Small intestine (tissue), 7 donors: Measurements from ENCODE around the gene ADCY3. TPM values are rescaled to one million over a fixed set of nuclear protein-coding genes. Genes with fewer than 3 reads are reported as not detected.

Experiments used
- DNase-seq, 2 donors: peaks; one replicate each; pipeline versions ENCODE4 v3.0.0 to v3.0.0-alpha.2; 2013
- FAIRE-seq: peaks from 2 replicates; lab custom pipeline; 2012; peaks lifted over from hg19 to GRCh38; lab: Jason Lieb, UNC
- H3K27ac ChIP-seq, 3 donors: one replicate each; pipeline ENCODE4 v1.5.1; 2013; ENCODE audit warnings: low read length in 2 of 3, mild to moderate bottlenecking in 2 of 3, control low read depth in 1 of 3, inconsistent platforms in 1 of 3, low read depth in 1 of 3, moderate library complexity in 1 of 3
- H3K27me3 ChIP-seq, 3 donors: one replicate each; pipeline ENCODE4 v1.6.1; 2013; ENCODE audit warnings: low read length in 3 of 3, inconsistent platforms in 1 of 3; ENCODE audit not compliant: control insufficient read depth in 3 of 3, insufficient read depth in 3 of 3
- H3K36me3 ChIP-seq, 3 donors: one replicate each; pipeline ENCODE4 v1.6.1; 2013; ENCODE audit warnings: low read length in 3 of 3, inconsistent platforms in 1 of 3, low read depth in 1 of 3, mild to moderate bottlenecking in 1 of 3, moderate library complexity in 1 of 3; ENCODE audit not compliant: control insufficient read depth in 3 of 3, insufficient read depth in 2 of 3
- H3K4me1 ChIP-seq, 3 donors: one replicate each; pipeline ENCODE4 v1.6.1; 2013; ENCODE audit warnings: low read length in 2 of 3, inconsistent platforms in 1 of 3, low read depth in 1 of 3, mild to moderate bottlenecking in 1 of 3, moderate library complexity in 1 of 3; ENCODE audit not compliant: control insufficient read depth in 3 of 3, insufficient read depth in 2 of 3
- H3K4me3 ChIP-seq, 3 donors: one replicate each; pipeline ENCODE4 v1.5.1; 2013; ENCODE audit warnings: low read length in 3 of 3, control low read depth in 1 of 3, inconsistent platforms in 1 of 3, low read depth in 1 of 3, mild to moderate bottlenecking in 1 of 3, moderate library complexity in 1 of 3
- H3K9me3 ChIP-seq, 2 donors: one replicate each; pipeline ENCODE4 v1.6.1; 2013; ENCODE audit warnings: low read depth in 1 of 2, low read length in 1 of 2; ENCODE audit not compliant: control insufficient read depth in 2 of 2, insufficient read depth in 1 of 2
- WGBS, 3 donors: extraction: QIAGEN DNeasy Blood & Tissue Kit; methylation state at CpG; one replicate each; pipeline ENCODE4 v1.1.7; 2013; 5-methylcytosine and 5-hydroxymethylcytosine counted together
- polyA plus RNA-seq, 4 donors: library from polyadenylated mRNA; stranded (reverse) in 3 of 4; unstranded in 1 of 4; fragments of 200-250 nt in 3 of 4; fragments of 120-200 nt in 1 of 4; gene quantifications; one replicate each; pipeline versions ENCODE4 v1.2.1 to v1.2.3, GENCODE V29; 2013
- donor health status: healthy with polysubstance abuse.
- donor health status: control.
- donor health status: control.
- donor health status: Bipolar disorder and iron deficiency.
- donor health status: healthy.

Gene ADCY3
- polyA plus RNA-seq, 4 donors: 3.6 to 36.3 (median 9.8) TPM

DNA sequence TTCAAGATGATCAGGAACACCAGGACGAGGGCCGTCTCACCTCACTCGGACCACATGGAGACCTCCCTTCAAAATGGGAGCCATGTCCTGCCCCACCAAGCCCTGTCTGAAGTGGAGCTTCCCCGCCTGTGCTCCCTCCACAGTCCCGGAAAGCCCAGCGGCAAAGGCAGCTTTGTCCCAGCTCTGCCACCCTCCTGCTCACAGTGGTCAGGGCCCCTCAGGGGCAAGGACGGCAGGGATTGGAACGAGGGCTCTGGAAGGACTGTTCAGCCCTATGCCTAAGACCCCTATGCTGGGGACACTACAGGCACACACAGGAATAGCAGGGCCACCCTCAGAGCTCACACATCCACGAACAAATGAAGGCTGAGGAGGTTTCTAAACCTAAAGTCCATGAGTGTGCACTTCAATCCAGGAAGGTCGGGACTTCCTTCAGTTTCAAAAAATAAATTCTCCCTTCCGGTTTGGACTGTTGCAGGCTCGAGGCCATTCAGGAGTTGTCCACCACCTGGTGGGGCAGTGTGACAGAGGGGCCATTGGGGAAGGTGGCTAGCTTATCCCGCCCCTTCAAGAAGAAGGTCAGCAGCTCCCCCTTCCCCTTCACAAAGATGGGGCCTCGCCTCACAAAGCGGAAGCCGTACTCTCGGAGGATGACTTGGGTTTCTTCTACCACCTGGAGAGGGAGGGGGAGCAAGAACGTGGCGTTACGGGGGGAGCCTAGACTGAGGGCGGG, 100.4 kb downstream of the ADCY3 start:
- FAIRE-seq: no peak
- H3K36me3 ChIP-seq: peaks cover 4 to 63% (median 11%) of the 10 kb centered on the region in 3 donors
- no peaks in the 10 kb centered on the region for H3K27me3 ChIP-seq
- H3K4me3 ChIP-seq: no peak overlapping the region
- H3K4me1 ChIP-seq: no peaks in the 10 kb centered on the region
- 84 to 93% (median 86%) methylated on average over 21 of the region's 21 CpGs for WGBS, 3 donors
- no peak for DNase-seq
- no peak overlapping the region for H3K27ac ChIP-seq
- H3K9me3 ChIP-seq: no peaks in the 10 kb centered on the region

DNA sequence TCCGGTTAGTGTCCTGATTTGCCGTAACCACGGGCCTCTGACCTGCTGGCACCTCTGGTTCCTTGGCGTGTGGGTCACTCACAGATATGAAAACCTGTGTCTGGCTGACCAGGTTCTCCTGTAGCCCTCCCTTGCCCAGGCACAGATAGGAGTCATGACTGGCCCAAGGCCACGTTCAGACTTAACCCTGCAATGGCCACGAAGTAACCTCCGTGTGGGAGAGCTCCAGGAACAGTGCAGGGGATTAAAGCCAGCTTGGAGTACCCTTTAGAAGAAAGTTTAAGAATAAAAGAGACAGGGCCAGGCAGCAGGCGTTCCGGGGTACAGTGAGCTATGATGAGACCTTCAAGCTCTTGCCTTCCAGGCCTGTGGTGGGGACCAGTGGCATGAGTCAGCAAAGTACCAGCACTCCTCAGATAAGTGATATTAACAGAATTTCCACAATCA, 101.3 kb downstream of the ADCY3 start:
- 76 to 82% (median 76%) methylated on average over 9 of the region's 9 CpGs for WGBS, 3 donors
- Histone ChIP-seq H3K36me3 (peaks cover 4 to 55% (median 11%) of the 10 kb centered on the region in 3 donors), H3K27me3 (no peaks in the 10 kb centered on the region), H3K4me3 (no peak overlapping the region), H3K9me3 (no peaks in the 10 kb centered on the region), H3K27ac (peak overlapping the region in 1 of 3 donors; percentile 0), H3K4me1 (no peaks in the 10 kb centered on the region)
- no peak for FAIRE-seq
- DNase-seq: no peak

DNA sequence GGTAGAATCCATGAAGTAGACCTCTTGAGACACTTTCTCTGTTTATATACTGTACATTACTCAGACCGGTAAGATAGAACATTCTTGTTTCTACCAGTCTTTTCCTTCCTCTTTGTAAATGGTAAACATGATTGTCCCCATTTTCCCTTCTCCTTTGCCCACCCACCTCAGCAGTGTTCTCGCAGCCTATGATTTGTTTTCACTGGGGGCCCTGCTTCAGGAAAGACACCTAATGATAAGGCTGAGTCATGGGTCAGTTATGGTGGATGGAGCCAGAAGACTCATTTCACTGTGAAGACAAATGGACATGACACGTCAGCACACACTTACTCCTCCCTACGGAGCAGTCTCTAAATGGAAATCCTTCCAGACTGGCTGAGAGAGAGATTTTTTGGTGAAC, 103.2 kb downstream of the ADCY3 start:
- WGBS, 3 donors: 87 to 96% (median 94%) methylated on average over 4 of the region's 4 CpGs
- Histone ChIP-seq H3K36me3 (peaks cover 4 to 41% (median 11%) of the 10 kb centered on the region in 3 donors), H3K4me1 (no peaks in the 10 kb centered on the region), H3K9me3 (no peaks in the 10 kb centered on the region), H3K4me3 (no peak overlapping the region), H3K27ac (no peak overlapping the region), H3K27me3 (no peaks in the 10 kb centered on the region)
- DNase-seq: no peak
- no peak for FAIRE-seq

DNA sequence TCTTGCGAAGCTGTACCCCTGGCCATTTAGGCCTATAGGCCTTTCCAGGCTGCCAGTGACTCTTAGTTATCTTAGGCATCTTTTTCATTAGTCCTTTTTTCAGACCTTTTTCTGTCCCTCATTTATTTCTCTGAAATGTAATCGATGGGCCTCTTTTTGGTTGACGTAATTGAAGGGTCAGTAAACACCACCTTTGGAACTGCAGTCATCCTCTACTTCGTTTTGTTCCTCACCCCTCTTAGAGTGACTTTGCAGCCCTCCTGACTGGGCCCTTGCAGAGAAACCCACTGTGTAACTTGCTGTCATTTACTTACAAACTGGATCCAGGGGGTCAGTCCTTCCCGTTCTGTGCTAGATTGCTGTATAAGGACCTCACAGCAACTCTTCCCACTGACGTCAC, 103.6 kb downstream of the ADCY3 start:
- H3K4me3 ChIP-seq: no peak overlapping the region
- H3K9me3 ChIP-seq: no peaks in the 10 kb centered on the region
- H3K36me3 ChIP-seq: peaks cover 4 to 36% (median 11%) of the 10 kb centered on the region in 3 donors
- no peak for DNase-seq
- no peak overlapping the region for H3K27ac ChIP-seq
- no peaks in the 10 kb centered on the region for H3K27me3 ChIP-seq
- no peak for FAIRE-seq
- WGBS, 3 donors: 84 to 89% (median 85%) methylated on average over 6 of the region's 6 CpGs
- H3K4me1 ChIP-seq: no peaks in the 10 kb centered on the region

DNA sequence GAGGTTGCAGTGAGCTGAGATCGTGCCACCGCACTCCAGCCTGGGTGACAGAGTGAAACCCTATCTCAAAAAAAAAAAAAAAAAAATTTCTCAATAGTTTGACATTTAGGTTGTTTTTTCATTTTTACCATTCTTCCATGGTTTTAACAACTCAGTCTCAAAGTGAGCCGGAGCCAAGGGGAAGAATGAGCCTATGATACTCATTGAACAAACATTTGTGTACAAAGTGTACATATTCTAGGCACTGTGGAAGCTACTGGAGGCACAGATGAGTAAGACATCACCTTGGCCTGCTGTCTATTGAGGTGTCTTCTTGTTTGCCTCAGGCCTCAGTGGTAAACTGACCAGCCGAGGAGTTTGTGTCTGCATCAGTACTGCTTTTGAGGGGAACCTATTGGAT, 104.9 kb downstream of the ADCY3 start:
- no peak for FAIRE-seq
- H3K27me3 ChIP-seq: no peaks in the 10 kb centered on the region
- H3K9me3 ChIP-seq: no peaks in the 10 kb centered on the region
- no peaks in the 10 kb centered on the region for H3K4me1 ChIP-seq
- 96 to 99% (median 98%) methylated on average over 4 of the region's 4 CpGs for WGBS, 3 donors
- peaks cover 3 to 24% (median 8%) of the 10 kb centered on the region in 3 donors for H3K36me3 ChIP-seq
- no peak overlapping the region for H3K4me3 ChIP-seq
- no peak for DNase-seq
- no peak overlapping the region for H3K27ac ChIP-seq

DNA sequence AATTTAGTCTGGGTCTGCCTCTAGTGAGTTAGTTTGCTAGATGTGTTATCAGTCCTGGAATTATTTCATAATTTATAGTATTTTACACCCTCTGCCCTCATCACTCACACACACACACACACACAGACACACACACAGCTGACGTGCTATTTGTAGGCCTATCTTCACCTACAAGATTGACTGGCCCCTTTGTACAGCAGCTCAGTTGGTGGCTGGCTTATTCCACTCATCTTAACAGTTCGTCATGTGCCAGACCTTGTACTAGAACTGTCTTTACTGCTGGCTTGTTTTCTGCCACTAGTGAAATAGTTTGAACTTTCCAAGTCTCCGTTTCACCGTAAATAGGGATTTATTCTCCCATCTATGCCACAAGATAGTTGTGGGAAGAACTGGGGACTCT, 105.5 kb downstream of the ADCY3 start:
- Histone ChIP-seq H3K9me3 (no peaks in the 10 kb centered on the region), H3K36me3 (peaks cover 3 to 17% (median 6%) of the 10 kb centered on the region in 3 donors), H3K27me3 (no peaks in the 10 kb centered on the region), H3K4me1 (no peaks in the 10 kb centered on the region), H3K4me3 (no peak overlapping the region), H3K27ac (no peak overlapping the region)
- no peak for DNase-seq
- FAIRE-seq: no peak
- 88 to 96% (median 90%) methylated on average over 4 of the region's 4 CpGs for WGBS, 3 donors

DNA sequence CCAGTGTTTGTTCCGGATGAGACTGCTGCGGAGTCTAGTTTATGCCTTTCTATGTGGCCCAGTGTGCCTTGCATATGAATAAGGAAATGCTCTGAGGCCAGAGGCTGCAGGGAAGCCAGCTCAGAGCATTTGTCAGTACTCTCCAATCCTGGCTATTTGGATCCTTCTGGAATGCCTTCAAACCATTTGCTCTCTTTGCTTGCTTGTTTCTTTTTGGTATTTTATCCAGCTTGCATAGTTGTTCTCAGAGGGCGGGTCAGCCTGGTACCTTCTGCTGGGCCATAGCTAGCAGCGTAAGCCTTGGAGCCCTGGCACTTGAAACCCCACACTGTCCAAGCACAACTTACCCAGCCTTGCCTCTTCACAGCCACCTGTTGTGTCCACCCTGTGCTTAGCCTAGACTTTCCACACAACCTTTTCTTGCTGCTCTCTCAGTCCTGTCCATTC, 106.3 kb downstream of the ADCY3 start:
- Histone ChIP-seq H3K27me3 (no peaks in the 10 kb centered on the region), H3K36me3 (peaks cover 3 to 11% (median 3%) of the 10 kb centered on the region in 3 donors), H3K4me3 (no peak overlapping the region), H3K4me1 (no peaks in the 10 kb centered on the region), H3K9me3 (no peaks in the 10 kb centered on the region), H3K27ac (no peak overlapping the region)
- WGBS, 3 donors: 95 to 100% (median 98%) methylated on average over 4 of the region's 4 CpGs
- FAIRE-seq (no peak), DNase-seq (no peak)

DNA sequence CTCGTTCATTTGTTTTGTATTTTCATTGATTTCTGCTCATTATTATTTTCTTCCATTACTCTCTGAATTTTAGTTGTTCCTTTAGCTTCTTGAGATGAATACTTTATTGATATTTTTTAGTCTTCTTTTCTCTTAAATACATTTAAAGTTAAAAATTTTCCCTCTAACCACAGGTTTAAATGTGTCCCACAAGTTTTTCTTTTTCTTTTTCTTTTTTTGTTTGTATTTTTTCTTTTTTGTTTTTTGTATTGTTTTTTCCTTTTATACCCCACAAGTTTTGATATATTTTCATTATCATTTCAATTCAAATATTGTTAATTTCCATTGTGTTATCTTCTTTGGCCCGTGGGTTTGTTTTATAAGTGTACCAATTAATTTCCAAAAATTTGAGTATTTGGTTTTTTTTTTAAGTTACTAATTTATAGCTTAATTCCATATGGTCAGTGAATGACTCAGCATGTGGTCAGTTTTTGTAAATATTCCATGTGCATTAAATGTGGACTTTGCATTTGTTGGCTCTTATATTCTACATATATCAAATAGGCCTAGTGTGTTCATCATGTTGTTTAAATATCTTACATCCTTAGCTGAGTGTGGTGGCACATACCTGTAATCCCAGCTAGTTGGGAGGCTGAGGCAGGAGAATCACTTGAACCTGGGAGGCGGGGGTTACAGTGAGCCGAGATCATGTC, 110.6 kb downstream of the ADCY3 start:
- Histone ChIP-seq H3K27me3 (no peaks in the 10 kb centered on the region), H3K27ac (no peak overlapping the region), H3K4me1 (no peaks in the 10 kb centered on the region), H3K9me3 (peaks cover 0 to 8% of the 10 kb centered on the region in 2 donors), H3K36me3 (peaks cover 0 to 10% (median 0%) of the 10 kb centered on the region in 3 donors), H3K4me3 (no peak overlapping the region)
- FAIRE-seq (peak; percentile 39), DNase-seq (no peak)
- 83 to 90% (median 85%) methylated on average over 4 of the region's 4 CpGs for WGBS, 3 donors
